ENCODE measurements around the gene HIVEP3.

The HIVEP3 gene

GRCh38 chr1:41671116-41671755 lies 247.5 kb downstream of the HIVEP3 start:
- DNase-seq (ENCODE audit: extremely low spot score) = no peak
- ChIA-PET POLR2A (no interaction called here), CTCF (interaction anchor here (2.2 kb wide), 1 partner anchor 11 kb away, joined by 18 read pairs; no protein-coding TSS in a partner anchor)
- no peak for TF ChIP-seq CTCF (IDR thresholded peaks at IDR 0.05; ENCODE audit: control extremely low read depth, extremely low read depth, low read depth, missing control alignments)

GRCh38 chr1:41670217-41670957 lies 248.3 kb downstream of the HIVEP3 start:
- no peak for DNase-seq (ENCODE audit: extremely low spot score)
- no peak for TF ChIP-seq CTCF (IDR thresholded peaks at IDR 0.05; ENCODE audit: control extremely low read depth, extremely low read depth, low read depth, missing control alignments)
- ChIA-PET CTCF (interaction anchor here (2.2 to 2.4 kb wide), 2 partner anchors 12 to 17 kb away, joined by 6 to 18 read pairs; no protein-coding TSS in a partner anchor), POLR2A (no interaction called here)

- TF ChIP-seq CTCF (IDR thresholded peaks at IDR 0.05; ENCODE audit: control extremely low read depth, extremely low read depth, low read depth, missing control alignments) = no peak
- ChIA-PET CTCF (interaction anchor here (0.9 to 3.7 kb wide), 4 partner anchors 9 to 150 kb away, joined by 3 to 13 read pairs (median 6); no protein-coding TSS in a partner anchor), POLR2A (no interaction called here)
- DNase-seq (ENCODE audit: extremely low spot score) = no peak
Measured at GRCh38 chr1:41668967-41669366, 249.8 kb downstream of the HIVEP3 start.

GRCh38 chr1:41668054-41668660 lies 250.6 kb downstream of the HIVEP3 start:
- no peak for DNase-seq (ENCODE audit: extremely low spot score)
- CTCF ChIA-PET = interaction anchor here (0.9 to 3.7 kb wide), 5 partner anchors 10 to 149 kb away, joined by 3 to 13 read pairs (median 6); no protein-coding TSS in a partner anchor
- TF ChIP-seq CTCF (IDR thresholded peaks at IDR 0.05; ENCODE audit: control extremely low read depth, extremely low read depth, low read depth, missing control alignments) = no peak
- POLR2A ChIA-PET = no interaction called here

GRCh38 chr1:41666981-41667631 lies 251.6 kb downstream of the HIVEP3 start:
- CTCF ChIA-PET = interaction anchor here (0.7 to 3.7 kb wide), 7 partner anchors 9 to 136 kb away, joined by 3 to 13 read pairs (median 4); no protein-coding TSS in a partner anchor
- peak; percentile 80 for DNase-seq (ENCODE audit: extremely low spot score)
- TF ChIP-seq CTCF (IDR thresholded peaks at IDR 0.05; ENCODE audit: control extremely low read depth, extremely low read depth, low read depth, missing control alignments) = no peak
- POLR2A ChIA-PET = no interaction called here

Measured in GM10248 (cell line).